Gastrocnemius medialis (tissue), 4 donors: ENCODE data around the gene ST8SIA1. TPM values are rescaled to one million over a fixed set of nuclear protein-coding genes. Genes with fewer than 3 reads are reported as not detected.
A peak's percentile ranks its signal among the peaks of the same experiment; 100 is the strongest.

Experiments
- ATAC-seq, 2 donors: fragments of 150-250 bp; one replicate each; pipeline ENCODE4 v1.9.1; 2016
- DNase-seq, 2 donors: peaks; one replicate each; pipeline ENCODE4 v3.0.0-alpha.2; 2019
- H3K27ac ChIP-seq, 4 donors: fragments of 200-600 bp; sonication (generic); 1 replicate in 1 of 4; 2 replicates in 3 of 4; pipeline ENCODE4 v1.5.1; 2016 to 2018; ENCODE audit warnings: mild to moderate bottlenecking in 2 of 4, moderate library complexity in 1 of 4
- H3K27me3 ChIP-seq, 3 donors: fragments of 200-600 bp; sonication (generic) in 2 of 3; 1 replicate in 1 of 3; 2 replicates in 2 of 3; pipeline versions ENCODE4 v1.5.1 to v1.6.0; 2016 to 2019; ENCODE audit warnings: mild to moderate bottlenecking in 1 of 3, moderate library complexity in 1 of 3
- H3K36me3 ChIP-seq, 2 donors: fragments of 200-600 bp; sonication (generic) in 1 of 2; one replicate each; pipeline ENCODE4 v1.5.1; 2017 to 2018
- H3K4me1 ChIP-seq, 2 donors: fragments of 200-600 bp; sonication (generic) in 1 of 2; one replicate each; pipeline ENCODE4 v1.5.1; 2016 to 2017; ENCODE audit warnings: mild to moderate bottlenecking in 2 of 2
- H3K4me3 ChIP-seq, 4 donors: fragments of 200-600 bp; sonication (generic) in 3 of 4; 1 replicate in 1 of 4; 2 replicates in 3 of 4; pipeline ENCODE4 v1.5.1; 2016 to 2019; ENCODE audit warnings: mild to moderate bottlenecking in 2 of 4
- H3K9me3 ChIP-seq, 3 donors: fragments of 200-600 bp; sonication (generic) in 2 of 3; 1 replicate in 1 of 3; 2 replicates in 2 of 3; pipeline ENCODE4 v1.5.1; 2016 to 2019
- CTCF ChIP-seq, 5 experiments: fragments of 450-650 bp in 3 of 5; fragments of 200-600 bp in 2 of 5; sonication (generic) in 2 of 5; IDR thresholded peaks in 4 of 5; conservative IDR thresholded peaks in 1 of 5; 1 replicate in 4 of 5; 2 replicates in 1 of 5; pipeline ENCODE4 v1.5.1; 2016 to 2019; ENCODE audit warnings: antibody characterized with exemption in 5 of 5, mild to moderate bottlenecking in 3 of 5, moderate library complexity in 3 of 5
- POLR2A ChIP-seq, 2 donors: fragments of 450-650 bp; IDR thresholded peaks; one replicate each; pipeline ENCODE4 v1.6.1; 2017; ENCODE audit warnings: antibody characterized with exemption in 2 of 2, mild to moderate bottlenecking in 2 of 2, moderate library complexity in 2 of 2
- in situ Hi-C, 4 donors: fragments of 200-750 bp; cut with MboI; loops; one replicate each; pipeline versions ENCODE4 v1.15.0 to v1.8.0; 2017; ENCODE audit warnings: low sequenced_read_pairs in 4 of 4
- intact Hi-C: fragments of 100-400 bp; cut with DNase I; formaldehyde crosslinking; loops from one replicate; pipeline ENCODE4 v1.15.1; 2023; ENCODE audit warnings: low total_unique reads
- total RNA-seq, 4 donors: library from RNA; depleted of rRNA; stranded (reverse); fragments of >200 nt; gene quantifications; one replicate each; pipeline versions ENCODE4 v1.1.0 to v1.2.3, GENCODE V29; 2016

ST8SIA1 gene
- total RNA-seq, 4 donors from 2014 or later = 0.17 to 2.5 (median 0.67) TPM

- in situ Hi-C loops = no loop called here
- no peak overlapping the region for H3K4me3 ChIP-seq
- no peaks in the 10 kb centered on the region for H3K27me3 ChIP-seq
- ATAC-seq (no peak), DNase-seq (no peak)
- no peaks in the 10 kb centered on the region for H3K9me3 ChIP-seq
- TF ChIP-seq POLR2A (IDR thresholded peaks at IDR 0.05) = no peak
- TF ChIP-seq CTCF (IDR thresholded peaks at IDR 0.05 in 4 of 5, conservative IDR thresholded peaks at IDR 0.05 in 1 of 5) = no peak
- intact Hi-C loops = loop anchor here (5.0 kb wide), 1 partner anchor 41 kb away; no protein-coding TSS in a partner anchor
- H3K36me3 ChIP-seq = no peaks in the 10 kb centered on the region
- no peak overlapping the region for H3K27ac ChIP-seq
- H3K4me1 ChIP-seq = no peaks in the 10 kb centered on the region
These were observed 63.5 kb downstream of the ST8SIA1 start for GRCh38 chr12:22271023-22271422.

GRCh38 chr12:22268973-22269372 lies 65.5 kb downstream of the ST8SIA1 start:
- in situ Hi-C loops = no loop called here
- TF ChIP-seq CTCF (IDR thresholded peaks at IDR 0.05 in 4 of 5, conservative IDR thresholded peaks at IDR 0.05 in 1 of 5) (no peak), POLR2A (IDR thresholded peaks at IDR 0.05) (no peak)
- ATAC-seq = no peak
- H3K36me3 ChIP-seq = no peaks in the 10 kb centered on the region
- H3K4me3 ChIP-seq = no peak overlapping the region
- no peaks in the 10 kb centered on the region for H3K4me1 ChIP-seq
- H3K27ac ChIP-seq = peak overlapping the region in 1 of 4 donors; percentile 23
- H3K27me3 ChIP-seq = no peaks in the 10 kb centered on the region
- no peaks in the 10 kb centered on the region for H3K9me3 ChIP-seq
- DNase-seq = no peak
- intact Hi-C loops = no loop called here

GRCh38 chr12:22268406-22268805 lies 66.1 kb downstream of the ST8SIA1 start:
- in situ Hi-C loops = no loop called here
- TF ChIP-seq CTCF (IDR thresholded peaks at IDR 0.05 in 4 of 5, conservative IDR thresholded peaks at IDR 0.05 in 1 of 5) = no peak

GRCh38 chr12:22266101-22266500 lies 68.4 kb downstream of the ST8SIA1 start:
- Histone ChIP-seq H3K36me3 (no peaks in the 10 kb centered on the region), H3K9me3 (no peaks in the 10 kb centered on the region), H3K27me3 (no peaks in the 10 kb centered on the region), H3K4me3 (no peak overlapping the region), H3K4me1 (no peaks in the 10 kb centered on the region), H3K27ac (no peak overlapping the region)
- intact Hi-C loops (no loop called here), in situ Hi-C loops (no loop called here)
- TF ChIP-seq POLR2A (IDR thresholded peaks at IDR 0.05) = no peak
- no peak for TF ChIP-seq CTCF (IDR thresholded peaks at IDR 0.05 in 4 of 5, conservative IDR thresholded peaks at IDR 0.05 in 1 of 5)
- ATAC-seq (no peak), DNase-seq (no peak)

More at GRCh38 chr12:22268406-22268805, 66.1 kb downstream of the ST8SIA1 start:
- H3K36me3 ChIP-seq = no peaks in the 10 kb centered on the region
- no peak for ATAC-seq
- H3K9me3 ChIP-seq = no peaks in the 10 kb centered on the region
- no peak for DNase-seq
- H3K27me3 ChIP-seq = no peaks in the 10 kb centered on the region
- H3K4me1 ChIP-seq = no peaks in the 10 kb centered on the region
- H3K27ac ChIP-seq = no peak overlapping the region
- intact Hi-C loops = no loop called here
- no peak overlapping the region for H3K4me3 ChIP-seq

- Histone ChIP-seq H3K36me3 (no peaks in the 10 kb centered on the region), H3K9me3 (no peaks in the 10 kb centered on the region), H3K4me1 (no peaks in the 10 kb centered on the region), H3K27ac (no peak overlapping the region), H3K27me3 (no peaks in the 10 kb centered on the region), H3K4me3 (no peak overlapping the region)
- DNase-seq = no peak
- in situ Hi-C loops = no loop called here
- TF ChIP-seq POLR2A (IDR thresholded peaks at IDR 0.05) (no peak), CTCF (IDR thresholded peaks at IDR 0.05 in 4 of 5, conservative IDR thresholded peaks at IDR 0.05 in 1 of 5) (no peak)
- no peak for ATAC-seq
- intact Hi-C loops = no loop called here
These were observed 70.1 kb downstream of the ST8SIA1 start for GRCh38 chr12:22264380-22264779.
